H54 (cell line): ENCODE data around the gene CECR2.
"Not testable (repeated sequence)": the region's sequence is repeated elsewhere in the genome, so short reads cannot be mapped to it uniquely, and the experiment has no call there.

Source experiments
- DNase-seq: peaks from one replicate; pipeline ENCODE4 v3.0.0; 2011; ENCODE audit warnings: low spot score, mixed read lengths; ENCODE audit not compliant: insufficient read length
- FAIRE-seq: peaks from 3 replicates; lab custom pipeline; 2011; peaks lifted over from hg19 to GRCh38; lab: Jason Lieb, UNC
- POLR2A ChIP-seq: IDR thresholded peaks from 2 replicates; pipeline ENCODE4 v1.6.1; 2011; ENCODE audit warnings: low read depth, mild to moderate bottlenecking, low read length

The CECR2 gene

DNA sequence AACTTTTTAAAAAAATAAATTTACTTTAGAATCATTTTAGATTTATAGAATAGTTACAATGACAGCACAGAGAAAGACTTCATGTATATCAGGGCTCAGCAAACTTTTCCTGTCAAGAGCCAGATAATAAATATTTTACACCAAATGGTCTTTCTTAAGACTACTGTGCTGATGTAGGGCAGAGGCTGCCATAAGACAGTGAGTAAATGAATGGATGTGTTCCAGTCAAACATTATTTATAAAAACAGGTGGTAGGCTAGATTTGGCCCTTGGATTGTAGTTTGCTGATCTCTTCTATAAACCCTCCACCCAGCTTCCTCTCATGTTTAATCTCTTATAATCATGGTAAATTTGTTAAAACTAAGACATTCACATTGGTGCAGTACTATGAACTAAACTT, 33.0 kb downstream of the CECR2 start:
- DNase-seq (no peak), FAIRE-seq (no peak)
- no peak for TF ChIP-seq POLR2A

DNA sequence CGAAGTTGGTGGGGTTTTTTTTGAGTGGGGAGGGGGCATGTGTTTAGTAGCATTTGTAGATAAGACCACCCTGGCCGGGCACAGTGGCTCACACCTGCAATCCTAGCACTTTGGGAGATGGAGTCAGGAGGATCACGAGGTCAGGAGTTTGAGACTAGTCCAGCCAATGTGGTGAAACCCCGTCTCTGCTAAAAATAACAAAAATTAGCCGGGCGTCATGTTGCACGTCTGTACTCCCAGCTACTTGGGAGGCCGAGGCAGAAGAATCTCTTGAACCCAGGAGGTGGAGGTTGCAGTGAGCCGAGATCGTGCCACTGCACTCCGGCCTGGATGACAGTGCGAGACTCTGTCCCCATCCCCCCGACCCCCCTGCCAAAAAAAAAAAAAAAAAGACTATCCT, 34.6 kb downstream of the CECR2 start:
- no peak for FAIRE-seq
- no peak for DNase-seq
- no peak for TF ChIP-seq POLR2A

DNA sequence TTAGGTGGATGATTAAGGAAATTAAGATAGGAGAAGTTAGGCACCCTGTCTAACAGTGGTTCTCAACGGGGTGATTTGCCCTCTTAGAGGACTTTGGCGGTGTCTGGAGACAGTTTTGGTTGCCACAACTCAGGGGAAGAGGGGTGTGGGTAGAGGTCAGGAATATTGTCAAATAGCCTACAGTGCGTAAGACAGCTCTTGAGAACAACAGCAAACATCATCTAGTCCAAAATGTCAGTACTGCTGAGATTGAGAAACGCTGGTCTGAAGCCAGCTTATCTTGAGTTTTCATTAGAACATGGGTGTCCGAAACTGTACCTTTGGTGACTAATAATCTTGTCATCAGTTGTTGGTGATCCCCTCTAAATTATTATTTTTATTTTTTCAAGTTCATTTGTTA, 38.4 kb downstream of the CECR2 start:
- no peak for FAIRE-seq
- DNase-seq = no peak
- TF ChIP-seq POLR2A = no peak

DNA sequence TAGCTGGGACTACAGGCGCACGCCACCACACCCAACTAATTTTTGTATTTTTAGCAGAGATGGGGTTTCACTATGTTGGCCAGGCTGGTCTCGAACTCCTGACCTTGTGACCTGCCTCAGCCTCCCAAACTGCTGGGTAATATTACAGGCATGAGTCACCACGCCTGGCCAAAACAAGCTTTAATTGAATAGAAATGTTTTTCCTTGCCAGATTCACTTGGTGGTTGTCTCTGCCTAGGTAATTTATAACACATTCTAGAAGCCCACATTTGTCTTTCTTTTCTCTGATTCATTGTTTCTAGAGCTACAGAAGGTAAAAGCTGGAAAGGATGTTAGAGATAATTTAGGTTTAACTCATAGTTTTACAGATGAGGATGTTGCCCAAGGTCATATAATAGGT, 41.3 kb downstream of the CECR2 start:
- TF ChIP-seq POLR2A = no peak
- FAIRE-seq (no peak), DNase-seq (no peak)

DNA sequence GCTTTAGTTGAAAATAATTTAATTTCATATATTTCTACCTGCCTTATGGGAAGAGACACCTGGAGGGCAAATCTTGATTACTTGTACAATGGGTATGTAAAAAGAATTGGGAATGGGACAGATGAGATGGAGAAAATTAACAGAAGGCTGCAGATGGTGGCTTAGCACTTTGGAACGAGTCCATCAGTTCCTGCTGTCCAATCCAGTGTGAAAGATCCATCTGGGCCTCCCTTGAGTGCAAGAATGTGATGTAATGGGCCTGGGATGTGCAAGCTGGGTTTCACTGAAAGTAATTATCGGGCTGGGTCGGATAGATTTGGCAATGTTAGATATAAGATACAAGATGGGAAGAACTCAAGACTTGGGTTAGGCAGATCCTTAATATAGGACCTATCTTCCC, 42.0 kb downstream of the CECR2 start:
- no peak for TF ChIP-seq POLR2A
- DNase-seq (no peak), FAIRE-seq (no peak)

DNA sequence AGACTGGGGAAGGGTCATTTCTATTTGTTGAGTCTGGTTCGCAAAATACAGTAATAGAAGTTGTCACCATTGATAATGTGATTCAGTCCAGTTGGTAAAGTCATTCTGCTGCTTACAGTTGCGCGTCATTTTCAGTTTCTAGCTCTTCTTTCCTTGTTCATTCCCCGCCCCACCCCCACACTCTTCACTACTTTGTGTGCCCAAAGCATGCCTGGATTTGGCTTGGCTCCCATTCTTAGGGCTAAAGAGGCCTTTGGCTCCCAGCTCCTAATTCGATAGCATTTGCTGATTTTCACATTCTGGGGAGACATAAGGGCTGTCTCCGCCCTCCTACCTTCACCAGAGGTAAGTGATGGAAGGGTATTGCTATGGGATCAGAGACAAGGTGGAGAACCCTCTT, 43.0 kb downstream of the CECR2 start:
- TF ChIP-seq POLR2A = no peak
- no peak for DNase-seq
- no peak for FAIRE-seq

DNA sequence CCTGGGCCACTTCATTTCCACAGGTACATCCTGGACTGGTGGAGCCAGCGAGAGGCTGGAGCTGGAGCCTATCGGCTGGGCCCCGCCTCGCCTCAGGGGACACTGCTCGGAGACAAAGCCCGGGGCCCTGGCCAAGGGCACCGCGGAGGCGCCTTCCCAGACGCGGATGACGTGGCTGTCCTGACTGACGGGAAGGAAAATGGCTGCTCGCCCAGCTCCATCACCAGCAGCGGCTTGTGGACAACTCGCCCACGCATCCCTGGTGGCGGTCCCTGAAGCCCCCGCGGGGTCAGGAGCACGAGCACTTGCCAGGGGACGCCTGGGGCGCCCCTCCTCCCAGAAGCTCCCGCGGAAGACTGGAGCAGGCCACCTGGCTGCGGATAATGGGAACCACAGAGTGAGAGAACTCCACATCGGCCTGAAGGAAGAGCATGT, 49.6 kb downstream of the CECR2 start:
- no peak for DNase-seq

DNA sequence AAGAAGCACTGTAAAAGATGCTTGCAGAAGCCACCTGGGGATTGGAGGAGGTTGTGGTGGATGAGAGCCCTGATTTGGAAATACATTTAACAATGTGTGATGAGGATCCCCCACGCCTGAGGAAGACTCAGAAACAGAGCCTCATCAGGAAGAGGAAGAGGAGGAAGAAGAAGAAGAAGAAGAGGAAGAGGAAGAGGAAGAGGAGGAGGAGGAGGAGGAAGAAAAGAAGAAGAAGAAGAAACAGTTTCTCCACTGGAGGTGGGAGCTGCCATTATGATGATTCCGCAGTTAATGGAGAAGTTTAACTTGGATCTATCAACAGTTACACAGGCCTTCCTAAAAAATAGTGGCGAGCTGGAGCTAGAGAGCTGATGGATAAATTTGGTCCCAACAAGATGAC, 50.1 kb downstream of the CECR2 start:
- TF ChIP-seq POLR2A = no peak
- FAIRE-seq (no peak), DNase-seq (no peak)

More for the DNA sequence above, 49.6 kb downstream of the CECR2 start:
- FAIRE-seq = no peak
- TF ChIP-seq POLR2A = no peak

DNA sequence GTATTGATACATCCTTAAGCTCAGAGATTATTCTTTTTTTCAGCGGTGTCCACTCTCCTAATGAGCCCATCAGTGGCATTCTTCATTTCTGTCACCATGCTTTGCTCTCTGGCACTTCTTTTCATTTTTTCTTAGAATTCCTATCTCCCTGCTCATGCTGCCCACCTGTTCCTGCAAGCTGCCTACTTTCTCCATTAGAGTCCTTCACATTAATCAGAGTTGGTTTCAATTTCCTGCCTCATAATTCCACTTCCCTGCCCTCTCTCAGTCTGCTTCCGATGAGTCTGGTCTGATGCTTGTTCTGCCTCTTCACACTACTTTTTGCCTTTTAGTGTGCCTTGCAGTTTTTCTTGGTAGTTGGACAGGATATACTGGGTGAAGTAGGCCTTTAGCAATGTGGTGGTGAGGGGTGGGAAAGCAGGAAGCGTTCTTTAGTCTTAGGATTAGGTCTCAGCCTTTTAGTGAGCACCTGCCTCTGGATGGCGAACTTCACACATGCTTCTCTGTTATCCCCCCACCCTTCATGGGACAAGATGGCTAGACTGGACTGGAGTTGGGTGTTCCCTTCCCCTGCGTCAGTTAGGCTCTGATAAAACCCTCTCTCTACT, 53.6 kb downstream of the CECR2 start:
- FAIRE-seq = no peak
- no peak for DNase-seq
- TF ChIP-seq POLR2A = no peak

DNA sequence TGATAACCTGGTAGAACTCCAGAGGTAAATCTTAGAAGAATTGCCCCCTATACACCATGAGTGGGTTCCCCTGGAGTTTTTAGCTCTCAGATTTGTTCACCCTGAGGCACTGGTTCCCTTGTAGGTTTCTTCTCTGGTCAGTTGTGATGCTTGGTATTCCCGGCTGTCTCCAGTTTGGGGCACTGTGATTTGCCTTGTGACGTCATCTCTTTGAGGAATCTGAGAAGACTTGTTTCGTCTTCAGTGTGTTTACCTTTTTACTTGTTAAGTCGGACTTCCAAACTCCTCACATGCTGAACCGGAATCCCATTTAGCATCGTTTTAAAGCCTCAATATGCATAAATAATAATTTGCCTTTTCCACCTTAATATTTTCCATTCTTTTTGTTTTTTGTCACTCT, 54.4 kb downstream of the CECR2 start:
- FAIRE-seq = no peak
- no peak for TF ChIP-seq POLR2A
- no peak for DNase-seq

DNA sequence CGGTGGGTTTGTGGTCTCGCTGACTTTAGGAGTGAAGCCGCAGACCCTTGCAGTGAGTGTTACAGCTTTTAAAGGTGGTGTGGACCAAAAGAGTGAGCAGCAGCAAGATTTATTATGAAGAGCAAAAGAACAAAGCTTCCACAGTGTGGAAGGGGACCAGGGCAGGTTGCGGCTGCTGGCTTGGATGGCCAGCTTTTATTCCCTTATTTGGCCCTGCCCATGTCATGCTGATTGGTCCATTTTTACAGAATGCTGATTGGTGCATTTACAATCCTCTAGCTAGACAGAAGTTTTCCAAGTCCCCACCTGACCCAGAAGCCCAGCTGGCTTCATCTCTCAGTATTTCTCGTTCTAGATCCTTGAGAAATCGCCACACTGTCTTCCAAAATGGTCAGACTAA, 58.3 kb downstream of the CECR2 start:
- FAIRE-seq, DNase-seq: not testable (repeated sequence)

DNA sequence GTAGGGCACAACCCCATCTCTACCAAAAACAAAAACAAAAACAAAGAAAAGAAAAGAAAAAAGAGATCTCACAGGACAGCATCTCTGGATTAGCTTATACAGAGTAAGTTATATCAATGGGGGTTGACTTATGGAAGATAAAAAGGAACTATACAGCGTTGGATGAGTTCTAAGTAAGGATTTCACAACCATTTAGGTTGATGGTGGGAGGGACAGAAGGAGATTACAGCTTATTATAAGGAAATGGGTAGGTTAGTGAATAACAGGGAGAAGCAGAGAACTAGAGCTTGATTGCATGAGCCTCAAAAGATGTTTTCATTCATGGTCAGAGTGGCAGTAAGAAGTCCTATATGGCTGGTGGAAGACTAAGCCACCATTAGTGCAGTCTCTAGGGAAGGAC, 60.3 kb downstream of the CECR2 start:
- no peak for TF ChIP-seq POLR2A
- no peak for FAIRE-seq
- no peak for DNase-seq

DNA sequence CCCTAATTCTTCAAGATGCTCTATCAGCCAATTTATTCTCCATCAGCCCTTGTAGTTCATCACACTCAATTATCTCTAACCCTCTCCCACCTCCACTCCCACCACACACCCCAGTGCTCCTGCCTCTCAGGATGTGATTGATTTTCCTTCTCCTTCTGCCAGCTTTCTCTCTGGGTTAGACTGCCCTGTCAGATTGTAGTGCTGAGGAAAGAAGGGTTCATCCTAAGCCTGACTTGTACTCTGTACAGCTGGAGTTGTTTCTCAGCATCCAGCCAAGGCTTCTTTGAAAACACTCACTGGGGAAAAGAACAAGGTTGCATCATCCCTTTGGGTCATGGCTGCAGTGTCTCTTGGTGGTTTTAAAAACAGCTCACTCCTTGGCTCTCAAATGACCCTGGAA, 61.2 kb downstream of the CECR2 start:
- FAIRE-seq = no peak
- no peak for DNase-seq
- no peak for TF ChIP-seq POLR2A

DNA sequence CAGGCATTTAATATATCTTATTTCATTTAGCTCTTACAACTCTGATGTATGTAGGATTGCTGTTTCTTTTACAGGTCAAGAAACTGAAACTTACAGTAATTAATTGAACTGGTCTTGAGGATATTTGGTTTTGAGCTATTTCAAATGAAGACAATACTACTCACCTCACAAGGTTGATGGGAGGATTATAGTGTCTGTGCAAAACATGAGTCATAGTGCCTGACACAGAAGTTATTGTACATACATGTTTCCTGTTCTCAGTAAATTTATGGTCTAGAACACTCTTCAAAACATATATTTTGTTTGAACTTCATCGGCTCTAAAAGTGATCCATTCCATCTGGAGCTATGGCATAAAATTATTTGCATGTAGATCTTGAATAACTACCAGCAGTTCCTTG, 61.9 kb downstream of the CECR2 start:
- no peak for FAIRE-seq
- TF ChIP-seq POLR2A = no peak
- DNase-seq = no peak

DNA sequence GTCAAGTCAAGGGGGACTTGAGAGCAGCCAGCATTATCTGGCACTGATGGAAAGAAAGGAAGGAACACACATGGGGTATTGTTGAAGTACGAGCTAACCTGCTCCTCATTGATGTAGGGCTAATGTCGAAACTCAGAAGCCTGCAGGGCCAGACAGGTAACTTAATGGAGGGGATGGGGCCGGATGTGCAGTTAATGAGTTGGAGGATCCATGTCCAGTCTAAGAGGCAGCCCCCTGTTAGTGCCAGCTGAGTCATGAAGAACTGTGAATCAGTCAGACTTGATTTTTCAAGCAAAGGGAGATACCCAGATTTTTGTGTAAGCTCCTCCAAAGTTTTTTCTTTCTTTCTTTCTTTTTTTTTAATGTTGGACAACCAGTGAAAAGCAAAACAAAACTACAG, 65.6 kb downstream of the CECR2 start:
- DNase-seq (no peak), FAIRE-seq (no peak)
- TF ChIP-seq POLR2A = no peak

DNA sequence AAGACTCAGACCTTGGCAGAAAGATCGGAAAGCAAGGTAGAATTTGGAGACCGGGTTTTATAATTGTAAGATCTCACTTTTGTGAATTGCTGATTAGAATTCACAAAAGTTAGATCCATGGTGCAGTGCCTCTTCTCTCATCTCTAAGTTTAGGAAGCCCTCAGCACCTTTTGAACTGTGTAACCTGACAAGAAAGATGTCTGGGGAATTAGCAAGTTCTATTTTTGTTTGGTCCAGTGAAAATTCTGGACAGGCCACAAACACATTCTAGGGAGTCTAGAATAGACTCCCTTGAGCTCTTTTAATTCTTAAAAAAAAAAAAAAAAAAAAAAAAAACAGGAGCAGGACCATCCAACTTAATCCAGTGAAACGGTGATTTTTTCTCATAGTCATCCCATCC, 66.1 kb downstream of the CECR2 start:
- FAIRE-seq (no peak), DNase-seq (no peak)
- TF ChIP-seq POLR2A = no peak
